Islet precursor cell (in vitro differentiated cells): ENCODE data around the gene PLEKHA6.
"Not testable (repeated sequence)": the region's sequence is repeated elsewhere in the genome, so short reads cannot be mapped to it uniquely, and the experiment has no call there.

ENCODE experiments used
- DNase-seq: peaks from one replicate; pipeline ENCODE4 v3.0.0-alpha.2; 2018

PLEKHA6 gene

DNA sequence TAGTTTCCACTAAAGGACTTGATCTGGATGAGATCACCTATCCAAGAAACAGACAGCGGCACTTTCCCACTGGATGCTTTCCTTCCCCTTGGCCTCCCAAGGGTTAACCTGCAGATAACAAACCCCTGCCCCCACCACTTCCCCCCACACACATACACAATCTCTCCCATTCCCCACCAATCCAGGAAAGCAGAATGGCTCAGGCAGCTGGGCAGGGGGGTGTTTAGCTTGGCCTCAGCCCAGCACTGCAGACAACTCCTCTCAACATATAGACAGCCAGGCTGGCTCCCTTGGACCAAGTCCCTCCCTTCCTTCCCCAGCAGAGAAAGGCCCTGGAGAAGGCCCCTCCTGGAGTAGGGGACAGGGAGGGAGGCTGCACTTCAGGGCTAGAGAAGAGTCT, 24.6 kb downstream of the PLEKHA6 start:
- DNase-seq: no peak

DNA sequence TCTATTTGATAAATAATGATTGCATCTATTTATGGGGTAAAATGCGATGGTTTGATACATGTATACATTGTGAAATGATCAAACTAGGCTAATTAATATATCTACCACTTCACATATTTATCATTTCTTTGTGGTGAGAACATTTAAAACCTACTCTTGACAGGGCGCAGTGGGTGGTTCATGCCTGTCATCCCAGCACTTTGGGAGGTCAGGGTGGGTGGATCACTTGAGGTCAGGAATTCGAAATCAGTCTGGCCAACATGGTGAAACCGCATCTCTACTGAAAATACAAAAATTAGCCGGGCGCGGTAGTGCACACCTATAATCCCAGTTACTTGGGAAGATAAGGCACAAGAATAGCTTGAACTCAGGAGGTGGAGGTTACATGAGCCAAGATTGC, 25.3 kb downstream of the PLEKHA6 start:
- DNase-seq: no peak

DNA sequence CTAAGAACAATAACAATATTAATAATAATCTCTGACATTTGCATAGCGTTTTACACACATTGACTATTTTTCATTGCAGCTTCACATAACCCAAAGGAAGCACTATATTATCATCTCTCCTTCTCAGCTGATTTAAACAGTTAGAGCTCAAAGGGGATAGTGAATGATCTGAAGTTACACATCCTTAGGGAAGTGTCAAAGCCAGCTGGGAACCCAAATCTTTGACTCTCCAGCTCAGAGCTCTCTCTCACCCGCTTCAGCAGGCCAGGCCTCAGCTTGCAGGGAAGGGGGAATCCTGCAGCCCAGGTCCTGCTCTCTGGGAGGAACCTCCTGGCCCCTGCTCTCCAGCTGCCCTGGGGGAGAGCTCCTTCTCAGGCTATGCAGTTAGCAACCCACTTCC, 26.3 kb downstream of the PLEKHA6 start:
- DNase-seq: no peak

DNA sequence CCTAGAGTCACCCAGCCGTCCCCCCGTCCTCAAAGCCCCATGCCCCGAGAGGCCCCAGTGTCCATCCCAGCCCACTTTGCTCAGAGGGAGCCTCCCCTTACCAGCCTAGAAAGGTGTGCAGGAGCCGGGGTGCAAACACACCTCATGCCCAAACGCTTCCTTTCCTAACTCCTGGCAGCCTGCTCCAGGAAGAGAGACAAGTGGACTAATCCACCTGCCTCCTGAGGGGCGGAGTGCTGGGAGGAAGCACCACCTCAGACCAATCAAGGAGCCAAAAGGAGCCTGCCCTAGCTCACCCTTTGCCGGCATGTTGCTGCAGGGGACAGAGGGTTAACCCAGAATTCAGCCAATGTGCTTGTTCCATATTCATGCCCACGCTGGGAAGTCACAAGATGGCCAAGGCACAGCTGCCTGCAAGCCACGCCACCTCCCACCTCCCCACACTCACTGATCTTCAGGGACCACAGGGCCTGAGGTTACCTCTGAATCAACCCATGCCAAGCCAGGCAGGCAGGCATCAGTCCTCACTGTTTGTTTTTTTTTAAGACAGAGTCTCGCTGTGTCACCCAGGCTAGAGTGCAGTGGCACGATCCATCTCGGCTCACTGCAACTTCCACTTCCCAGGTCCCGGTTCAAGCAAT, 27.8 kb downstream of the PLEKHA6 start:
- no peak for DNase-seq

DNA sequence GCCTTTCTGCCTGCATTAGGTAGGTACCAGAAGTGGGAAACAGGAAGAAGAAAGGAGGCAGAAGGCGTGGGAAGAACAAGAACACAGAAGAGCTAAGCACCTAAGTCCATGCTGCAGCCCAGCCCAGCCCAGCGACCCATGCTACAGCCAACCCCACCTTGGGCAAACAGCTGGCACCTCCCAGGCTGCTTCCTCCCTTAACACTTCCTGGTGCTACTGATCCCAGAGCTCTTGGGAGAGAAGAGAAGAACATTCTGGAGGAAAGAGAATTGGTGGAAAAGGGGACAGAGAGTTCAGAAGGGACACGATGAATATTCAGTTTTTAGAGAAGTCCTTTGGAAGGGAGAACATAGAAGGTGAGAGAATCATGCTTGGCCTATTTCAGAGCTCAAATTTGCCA, 28.5 kb downstream of the PLEKHA6 start:
- no peak for DNase-seq

DNA sequence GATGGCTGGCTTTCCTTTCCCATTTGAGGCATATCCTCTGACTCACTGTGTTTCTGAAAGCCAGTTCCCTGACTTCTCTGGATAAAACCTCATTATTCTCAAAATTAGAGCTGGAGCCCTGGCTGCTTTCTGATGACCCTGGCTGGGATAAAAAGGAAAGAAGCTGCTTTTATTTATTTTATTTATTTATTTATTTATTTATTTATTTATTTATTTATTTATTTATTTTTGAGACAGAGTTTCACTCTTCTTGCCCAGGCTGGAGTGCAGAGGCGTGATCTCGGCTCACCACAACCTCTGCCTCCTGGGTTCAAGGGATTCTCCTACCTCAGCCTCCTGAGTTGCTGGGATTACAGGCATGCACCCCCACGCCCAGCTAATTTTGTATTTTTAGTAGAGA, 31.9 kb downstream of the PLEKHA6 start:
- not testable (repeated sequence) for DNase-seq

DNA sequence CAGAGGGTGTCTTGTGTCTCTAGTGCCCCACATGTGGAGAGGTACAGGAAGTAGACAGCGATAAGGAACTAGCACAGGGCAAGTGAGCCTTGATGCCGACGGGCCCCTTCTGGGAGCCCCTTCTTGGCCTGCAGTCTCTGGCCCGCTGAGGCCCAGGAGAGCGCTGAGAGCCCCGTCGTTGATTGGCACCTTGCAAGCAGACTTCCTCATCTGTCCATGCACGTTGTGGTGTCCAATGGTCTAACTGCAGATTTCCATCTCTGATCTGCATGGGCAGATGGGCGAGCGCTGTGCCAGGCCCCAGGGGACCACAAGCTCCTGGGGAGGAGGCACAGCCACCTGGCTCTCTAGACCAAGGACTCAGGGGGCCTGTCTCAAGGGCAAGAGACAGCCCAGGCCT, 32.4 kb downstream of the PLEKHA6 start:
- no peak for DNase-seq

DNA sequence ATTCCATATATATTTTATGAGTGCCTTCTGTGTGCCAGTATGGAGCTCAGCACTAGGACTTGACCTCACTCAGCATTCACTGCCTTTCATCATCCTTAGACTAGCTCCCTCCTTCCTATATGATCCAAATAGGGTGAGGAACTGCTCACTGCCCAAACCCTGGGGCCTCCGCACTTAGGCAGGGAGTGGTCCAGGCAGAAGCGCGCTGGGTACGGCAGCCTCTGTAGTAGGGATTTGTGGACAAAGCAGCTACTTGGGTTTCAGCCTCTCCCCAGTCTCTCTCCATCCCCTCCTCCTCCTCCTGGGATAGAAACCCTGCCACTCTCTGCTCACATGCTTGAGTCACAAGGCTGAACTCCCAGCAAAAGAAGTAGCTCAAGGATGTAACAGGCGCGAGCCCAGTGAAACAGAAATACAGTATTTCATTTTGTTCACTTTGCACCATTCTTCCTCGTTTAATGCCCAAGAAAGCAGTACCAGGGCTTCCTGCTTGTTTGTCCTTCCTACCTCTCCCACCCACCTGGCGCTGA, 32.9 kb downstream of the PLEKHA6 start:
- DNase-seq: no peak

DNA sequence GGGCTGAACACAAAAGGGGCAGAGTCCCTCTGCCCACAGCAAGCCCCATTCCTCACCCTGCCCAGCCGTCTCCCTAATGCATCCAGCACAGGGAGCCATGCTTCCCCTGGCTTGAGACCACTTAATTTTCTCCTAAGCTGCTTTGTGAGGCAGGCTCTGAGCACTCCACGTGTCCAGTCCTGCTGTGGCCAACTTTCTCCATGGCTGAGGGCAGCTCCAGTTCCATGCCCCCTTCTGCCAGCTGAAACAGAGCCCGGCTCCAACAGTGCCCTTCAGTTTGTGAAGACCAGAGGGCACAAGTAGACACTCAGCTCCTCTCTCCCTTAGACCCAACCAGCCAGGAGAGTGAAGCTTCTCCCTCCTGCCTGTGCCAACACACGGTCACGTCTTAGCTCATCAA, 33.8 kb downstream of the PLEKHA6 start:
- no peak for DNase-seq

DNA sequence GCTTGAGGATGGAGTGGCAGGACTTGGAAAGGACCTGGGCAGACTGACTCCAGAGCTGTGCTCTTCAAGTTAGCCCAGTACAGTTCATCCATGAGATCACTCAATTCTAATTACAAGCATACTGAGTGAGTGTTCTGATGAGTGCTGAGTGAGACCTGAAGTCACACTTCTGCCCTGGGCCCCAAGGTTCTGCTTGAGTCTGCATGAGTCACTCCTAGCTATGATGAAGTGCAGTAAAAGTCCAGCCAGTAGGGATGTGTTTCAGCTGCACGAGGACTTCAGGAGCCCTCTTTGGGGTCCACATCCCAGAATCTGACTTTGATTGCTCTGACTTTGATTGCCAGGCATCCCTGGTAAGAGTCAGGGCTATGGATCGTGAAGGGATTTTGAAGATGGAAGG, 35.8 kb downstream of the PLEKHA6 start:
- no peak for DNase-seq

DNA sequence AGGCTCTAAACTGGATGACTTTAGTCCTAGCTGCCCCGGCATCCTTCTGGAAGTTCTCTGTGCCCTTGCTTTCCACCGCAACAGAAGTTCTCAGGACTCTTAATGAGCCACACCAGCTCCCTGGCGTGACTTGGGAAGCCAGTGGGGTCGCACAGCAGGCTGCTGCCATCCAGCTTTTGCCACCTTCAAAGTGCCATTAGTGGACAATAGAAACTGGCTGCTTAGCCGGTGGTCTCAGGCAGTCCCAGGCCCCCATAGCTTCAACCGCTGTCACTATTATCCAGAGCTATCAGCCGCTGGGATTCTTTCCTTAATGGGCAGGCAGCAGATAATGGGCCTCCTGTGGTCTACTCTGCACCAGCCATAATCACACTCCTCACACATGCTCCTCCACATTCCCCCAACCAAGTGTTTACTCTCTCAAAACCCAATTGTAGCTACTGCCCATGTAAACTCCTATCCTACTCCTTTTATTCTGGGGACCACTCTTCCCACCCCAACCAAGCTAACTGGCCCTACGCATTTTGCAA, 37.3 kb downstream of the PLEKHA6 start:
- DNase-seq: no peak

DNA sequence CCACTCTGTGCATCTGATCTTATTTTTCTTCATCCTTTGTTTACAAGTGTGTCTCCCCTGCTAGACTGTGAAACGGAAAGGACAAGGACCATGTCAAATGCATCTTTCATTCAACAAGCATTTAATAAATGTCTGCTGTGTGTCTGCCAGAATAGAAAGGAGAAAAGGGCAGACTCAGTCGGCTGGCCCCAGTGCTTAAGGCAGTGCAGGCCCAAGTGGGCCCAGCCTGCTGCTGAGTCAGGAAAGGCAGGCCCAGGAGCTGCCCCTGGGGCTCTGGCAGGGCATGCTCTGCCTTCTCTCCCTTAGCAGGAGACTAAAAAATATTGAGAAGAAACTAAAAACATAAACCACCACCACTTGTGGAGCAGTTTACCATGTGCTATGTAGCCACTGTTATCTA, 38.1 kb downstream of the PLEKHA6 start:
- DNase-seq: peak; percentile 75

DNA sequence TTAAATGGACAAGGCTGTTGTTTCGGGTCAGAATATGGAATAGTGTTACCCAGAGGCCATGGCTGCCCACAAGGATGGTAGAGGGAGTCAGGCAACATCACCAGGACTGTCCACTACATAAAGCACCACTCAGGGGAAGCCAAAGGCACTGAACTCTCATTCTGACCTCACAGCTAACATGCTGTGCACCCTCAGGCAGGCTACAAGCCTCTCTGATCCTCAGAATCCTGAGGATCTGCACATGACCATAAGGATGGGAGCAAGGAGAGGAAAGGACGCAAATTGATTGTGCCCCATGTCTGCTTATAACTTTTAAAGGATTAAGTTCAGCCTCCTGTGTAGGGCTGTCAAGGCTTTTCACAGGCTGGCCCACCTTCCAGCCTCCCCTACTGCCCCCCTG, 38.7 kb downstream of the PLEKHA6 start:
- DNase-seq: no peak

DNA sequence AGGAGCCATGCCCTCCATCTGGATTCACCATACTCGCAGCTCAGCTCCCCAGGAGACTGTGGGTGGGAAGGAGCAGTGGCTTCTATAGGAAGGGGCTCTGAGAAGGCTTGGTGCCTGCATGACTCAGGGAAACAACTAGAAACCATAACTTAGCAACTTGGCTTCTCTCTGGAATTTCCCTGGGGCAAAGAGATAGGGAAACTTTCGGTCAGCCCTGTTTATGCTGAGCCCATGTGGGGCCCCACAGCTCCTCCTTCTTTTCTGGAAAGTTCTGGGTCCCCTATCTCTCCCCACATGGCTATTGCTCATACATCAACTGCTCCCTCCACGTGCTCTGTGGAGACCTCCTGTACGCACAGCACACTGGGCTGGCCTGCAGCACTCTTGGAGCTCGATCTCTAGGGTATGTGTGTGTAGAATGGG, 39.3 kb downstream of the PLEKHA6 start:
- DNase-seq: peak; percentile 87

DNA sequence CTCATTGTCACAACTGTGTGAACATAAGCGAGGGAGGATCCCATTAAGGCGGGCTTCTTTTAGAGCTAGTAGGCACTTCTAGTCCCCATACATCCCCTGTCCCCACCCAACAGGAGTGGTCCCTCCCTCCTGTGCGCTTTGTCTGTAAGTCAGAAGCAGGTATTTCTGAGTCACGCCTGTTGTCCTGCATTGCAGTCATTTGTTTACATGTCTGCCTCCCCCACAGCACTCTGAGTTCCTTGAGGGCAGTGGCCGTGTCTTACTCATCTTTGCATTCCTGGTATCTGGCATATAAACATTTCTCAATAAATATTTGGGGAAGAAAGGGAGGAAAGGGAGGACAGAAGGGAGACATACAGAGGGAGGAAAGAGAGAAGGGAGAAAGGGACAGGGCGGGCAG, 40.3 kb downstream of the PLEKHA6 start:
- DNase-seq: peak; percentile 93

DNA sequence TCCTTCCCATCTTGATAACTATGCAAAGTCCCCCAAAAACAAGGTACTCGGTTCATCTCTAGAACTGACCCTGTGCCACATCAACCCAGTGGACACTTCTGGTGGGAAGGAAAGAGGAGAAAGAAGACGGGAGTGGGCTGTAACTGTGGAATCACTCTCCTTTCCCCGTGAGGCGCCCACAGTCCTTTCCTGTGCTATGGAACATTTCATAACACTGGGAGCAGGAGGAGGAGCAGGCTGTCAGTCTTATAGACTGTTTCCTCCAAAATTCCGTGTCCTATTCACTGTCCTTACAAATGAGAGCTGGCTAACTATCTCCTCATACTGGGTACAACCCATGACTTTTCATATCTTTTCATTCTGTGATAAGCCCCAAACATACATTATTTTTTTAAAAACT, 40.7 kb downstream of the PLEKHA6 start:
- no peak for DNase-seq

DNA sequence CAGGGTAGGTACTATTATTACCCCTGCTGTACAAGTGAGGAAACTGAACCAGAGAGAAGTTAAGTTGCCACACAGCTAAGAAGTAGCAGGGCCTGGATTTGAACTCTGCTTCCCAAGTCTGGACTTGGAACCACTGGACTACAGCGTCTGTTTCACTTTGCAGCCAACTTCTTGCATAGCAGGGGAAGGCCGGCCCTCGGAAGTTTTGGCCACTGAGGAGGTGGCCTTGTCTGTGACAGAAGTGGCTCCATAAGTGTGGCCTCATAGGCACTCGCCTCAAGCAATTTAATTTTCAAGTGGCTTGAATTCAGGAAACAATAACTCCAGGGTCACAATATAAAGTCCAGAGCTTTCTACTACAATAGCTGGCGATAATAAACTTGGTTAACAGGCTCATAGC, 41.4 kb downstream of the PLEKHA6 start:
- no peak for DNase-seq

DNA sequence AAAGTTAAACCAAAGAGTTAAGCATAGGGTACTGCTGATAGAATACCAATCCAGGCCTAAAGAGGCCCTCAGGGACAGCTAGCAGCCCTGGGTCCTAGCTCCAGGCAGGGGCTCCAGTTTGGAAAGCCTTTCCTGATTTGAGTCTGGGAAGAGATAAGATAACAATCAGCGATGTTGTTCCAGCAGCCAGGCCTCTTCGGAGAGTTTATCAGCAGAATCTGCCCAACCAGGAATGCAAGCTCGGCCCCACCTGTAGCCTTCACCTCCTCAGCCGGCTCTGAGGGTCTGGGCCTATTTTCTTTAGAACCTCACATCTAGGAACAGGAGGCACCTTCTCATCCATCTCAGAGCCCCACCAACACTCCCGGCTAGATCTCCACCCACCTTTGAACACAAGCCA, 42.6 kb downstream of the PLEKHA6 start:
- DNase-seq: peak; percentile 85

DNA sequence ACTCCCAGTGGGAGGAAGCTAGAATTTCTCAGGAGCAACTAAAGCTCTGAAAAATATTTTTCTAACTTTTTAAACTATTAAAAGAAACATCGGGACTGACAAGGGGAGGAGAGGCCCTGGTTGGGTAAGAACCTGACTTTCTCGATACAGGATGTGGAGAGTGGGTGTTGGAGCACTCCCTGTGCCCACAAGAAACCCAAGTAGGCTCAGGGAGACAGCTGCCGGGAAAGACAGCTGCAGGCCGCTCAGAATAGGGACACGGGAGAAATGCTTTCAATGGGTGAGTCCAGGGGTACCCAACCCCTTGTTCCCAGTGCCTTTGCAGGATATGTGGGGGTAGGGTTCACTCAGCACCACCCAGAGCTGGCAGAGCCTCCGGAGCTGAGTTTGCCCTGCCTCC, 43.6 kb downstream of the PLEKHA6 start:
- no peak for DNase-seq

DNA sequence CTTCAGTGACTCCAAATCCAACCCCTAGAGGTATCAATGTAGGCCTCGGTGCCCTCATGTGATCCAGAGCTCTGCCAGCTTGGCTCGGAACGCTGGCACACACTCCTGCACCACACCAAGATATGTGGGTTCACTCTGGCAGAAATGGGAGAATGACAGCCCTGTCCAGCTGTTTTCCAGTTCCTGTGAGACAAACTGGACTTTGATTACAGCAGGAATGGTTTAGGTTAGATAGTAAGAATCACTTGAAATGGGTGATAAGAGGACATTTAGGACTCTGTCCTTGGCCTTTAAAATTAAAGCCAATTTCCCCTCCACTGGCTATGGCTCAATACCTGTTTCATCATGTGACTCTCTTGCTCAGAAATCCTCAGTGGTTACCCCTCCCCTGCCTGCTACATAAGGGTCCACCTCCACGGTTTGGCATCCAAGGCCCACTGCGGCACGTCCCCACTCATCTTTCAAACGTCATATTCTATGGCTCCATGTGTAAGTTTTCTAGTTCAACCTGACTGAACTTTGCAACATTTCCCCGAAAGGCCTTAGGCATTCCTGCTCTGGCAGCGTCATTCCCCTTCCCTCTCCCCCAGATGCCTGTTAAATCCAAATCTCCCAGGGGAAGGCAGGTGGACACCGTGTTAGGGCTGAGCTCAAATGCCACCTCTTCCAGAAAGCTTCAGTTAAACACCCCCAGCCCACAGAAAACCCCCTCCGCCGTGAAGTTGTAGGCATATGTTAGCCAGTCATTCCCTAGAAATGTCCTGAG, 44.7 kb downstream of the PLEKHA6 start:
- no peak for DNase-seq

DNA sequence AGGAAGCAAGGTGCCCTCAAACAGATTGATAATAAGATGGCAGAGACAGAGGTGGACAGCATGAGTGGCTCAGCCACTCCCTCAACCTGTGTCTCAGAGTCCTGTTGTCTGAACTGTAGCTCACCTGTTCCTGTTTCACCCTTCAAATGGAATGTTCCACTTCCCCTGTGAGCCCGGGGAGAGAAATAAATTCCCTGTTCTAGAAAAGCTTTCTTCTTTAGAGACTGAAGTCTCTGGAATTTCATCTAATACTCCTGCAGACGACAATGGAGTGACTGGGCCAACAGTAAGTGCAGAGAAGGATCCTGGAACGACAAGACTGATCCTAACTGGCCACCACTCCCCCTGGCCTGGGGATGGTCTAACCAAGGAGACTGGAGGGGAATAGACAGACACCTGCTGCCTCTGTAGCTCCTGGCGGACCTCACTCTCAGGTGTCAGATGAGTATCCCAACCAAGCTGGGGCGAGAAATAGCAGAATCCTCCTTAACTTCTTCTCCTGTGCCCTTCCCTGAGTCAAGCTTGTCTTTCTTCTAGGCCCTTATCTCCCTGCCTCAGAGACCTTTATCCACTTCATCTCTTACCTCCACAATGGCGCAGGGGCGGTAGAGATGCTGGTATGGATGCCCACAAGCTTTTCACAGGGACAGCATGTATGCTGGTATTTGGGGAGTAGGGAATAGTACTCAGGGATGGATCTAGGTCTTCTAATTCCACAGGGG, 45.4 kb downstream of the PLEKHA6 start:
- DNase-seq: no peak

DNA sequence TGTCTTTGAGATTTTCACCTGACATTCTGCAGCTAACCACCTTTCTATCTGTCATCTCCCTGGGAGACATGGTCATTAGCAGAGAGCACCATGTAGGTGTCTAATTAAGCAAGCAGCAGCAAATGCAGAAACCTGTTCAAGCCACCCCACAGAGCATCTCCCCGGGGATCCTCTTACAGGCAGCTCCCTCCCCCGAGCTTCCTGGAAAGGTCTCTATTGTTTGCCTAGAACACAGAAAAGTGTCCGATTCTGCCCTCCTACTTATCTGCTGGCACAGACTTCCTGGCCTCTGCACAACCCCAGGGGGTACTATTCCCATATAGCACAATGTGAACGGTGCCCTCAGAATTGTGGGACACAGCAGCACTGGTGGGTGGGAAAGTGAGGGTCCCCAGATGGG, 46.1 kb downstream of the PLEKHA6 start:
- DNase-seq: no peak

DNA sequence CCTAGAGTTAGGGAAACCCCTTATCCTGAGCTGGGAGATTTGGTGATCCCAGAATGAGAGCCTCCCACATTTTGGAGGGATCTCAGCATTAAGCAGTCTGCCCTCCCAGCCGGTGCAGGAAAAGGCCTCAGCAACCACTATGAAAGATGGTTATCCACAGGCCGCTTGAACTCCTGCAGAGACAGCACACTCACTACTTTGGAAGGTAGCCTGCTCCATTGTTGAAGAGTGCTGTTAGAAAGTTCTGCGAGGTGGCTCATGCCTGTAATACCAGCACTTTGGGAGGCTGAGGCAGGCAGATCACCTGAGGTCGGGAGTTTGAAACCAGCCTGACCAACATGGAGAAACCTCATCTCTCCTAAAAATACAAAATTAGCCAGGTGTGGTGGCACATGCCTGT, 48.8 kb downstream of the PLEKHA6 start:
- DNase-seq: not testable (repeated sequence)
